ENCODE measurements around the gene RAI14.

Gene RAI14

DNA sequence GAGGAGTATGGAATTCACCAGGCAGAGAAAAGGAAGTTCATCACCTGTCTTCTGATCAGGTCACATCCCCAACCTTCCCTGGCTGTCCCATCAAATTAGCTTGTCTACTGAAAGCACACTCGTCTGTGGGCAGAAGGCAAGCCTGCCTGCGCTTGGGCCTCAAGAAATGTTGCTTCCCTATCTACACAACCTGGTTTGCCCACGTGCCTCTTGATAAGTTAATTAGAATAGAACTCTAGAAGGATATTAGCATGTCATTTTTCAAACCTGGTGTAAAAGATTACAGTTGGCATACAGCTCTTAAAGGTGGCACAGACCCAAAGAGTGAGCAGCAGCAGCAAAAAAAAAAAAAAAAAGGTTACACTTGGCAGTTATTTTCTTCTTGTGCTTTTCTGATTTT lies 188.0 kb downstream of the RAI14 start:
- no peak overlapping the region for H3K4me3 ChIP-seq (ENCODE audit: low read depth, low read length)
- DNase-seq (ENCODE audit: low read depth), result no peak
- TF ChIP-seq, protein P1, sequence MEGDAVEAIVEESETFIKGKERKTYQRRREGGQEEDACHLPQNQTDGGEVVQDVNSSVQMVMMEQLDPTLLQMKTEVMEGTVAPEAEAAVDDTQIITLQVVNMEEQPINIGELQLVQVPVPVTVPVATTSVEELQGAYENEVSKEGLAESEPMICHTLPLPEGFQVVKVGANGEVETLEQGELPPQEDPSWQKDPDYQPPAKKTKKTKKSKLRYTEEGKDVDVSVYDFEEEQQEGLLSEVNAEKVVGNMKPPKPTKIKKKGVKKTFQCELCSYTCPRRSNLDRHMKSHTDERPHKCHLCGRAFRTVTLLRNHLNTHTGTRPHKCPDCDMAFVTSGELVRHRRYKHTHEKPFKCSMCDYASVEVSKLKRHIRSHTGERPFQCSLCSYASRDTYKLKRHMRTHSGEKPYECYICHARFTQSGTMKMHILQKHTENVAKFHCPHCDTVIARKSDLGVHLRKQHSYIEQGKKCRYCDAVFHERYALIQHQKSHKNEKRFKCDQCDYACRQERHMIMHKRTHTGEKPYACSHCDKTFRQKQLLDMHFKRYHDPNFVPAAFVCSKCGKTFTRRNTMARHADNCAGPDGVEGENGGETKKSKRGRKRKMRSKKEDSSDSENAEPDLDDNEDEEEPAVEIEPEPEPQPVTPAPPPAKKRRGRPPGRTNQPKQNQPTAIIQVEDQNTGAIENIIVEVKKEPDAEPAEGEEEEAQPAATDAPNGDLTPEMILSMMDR (IDR thresholded peaks at IDR 0.05; ENCODE audit: insufficient read depth, low read depth, low read length, missing control alignments), result no peak

DNA sequence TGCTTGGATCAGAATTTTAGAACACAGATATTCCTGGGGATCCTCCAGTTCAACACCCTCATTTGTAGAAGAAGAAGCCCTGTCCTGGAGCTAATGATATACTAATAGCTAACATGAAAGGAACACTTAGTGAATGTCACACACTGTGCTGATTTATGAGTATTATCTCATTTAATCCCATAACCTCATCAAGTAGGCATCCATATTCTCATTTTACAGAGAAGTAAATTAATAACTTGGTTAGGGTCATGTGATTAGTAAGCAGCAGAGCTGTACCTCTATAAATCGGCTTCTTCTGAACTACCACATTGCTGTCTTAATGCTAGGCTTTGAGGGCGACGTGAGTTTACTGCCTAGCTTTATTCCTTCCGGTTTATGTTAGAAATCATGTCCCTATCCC lies 188.9 kb downstream of the RAI14 start:
- H3K4me3 ChIP-seq (ENCODE audit: low read depth, low read length), result no peak overlapping the region
- no peak for DNase-seq (ENCODE audit: low read depth)
- TF ChIP-seq, protein P1 (IDR thresholded peaks at IDR 0.05; ENCODE audit: insufficient read depth, low read depth, low read length, missing control alignments), result no peak

DNA sequence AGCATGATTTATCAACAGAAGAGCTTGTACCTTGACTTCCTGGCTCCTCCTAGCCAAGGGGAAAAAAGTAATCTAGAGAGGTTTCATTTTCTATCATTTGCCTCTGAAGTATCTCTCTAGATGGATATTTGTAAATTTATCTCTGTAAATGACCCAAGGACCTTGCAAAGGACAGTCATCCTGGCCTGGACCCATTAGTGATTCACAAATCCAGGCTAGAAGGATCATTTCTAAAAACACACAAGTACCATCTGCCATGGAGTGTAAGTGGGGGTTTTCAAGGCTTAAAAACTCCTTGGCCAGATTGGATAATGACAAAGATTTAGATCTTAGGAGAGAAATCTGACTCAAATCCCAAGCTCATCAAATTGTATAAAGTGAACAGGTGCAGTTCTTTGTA lies 190.9 kb downstream of the RAI14 start:
- H3K4me3 ChIP-seq (ENCODE audit: low read depth, low read length), result no peak overlapping the region
- DNase-seq (ENCODE audit: low read depth), result peak; percentile 15
- TF ChIP-seq, protein P1 (IDR thresholded peaks at IDR 0.05; ENCODE audit: insufficient read depth, low read depth, low read length, missing control alignments), result no peak

DNA sequence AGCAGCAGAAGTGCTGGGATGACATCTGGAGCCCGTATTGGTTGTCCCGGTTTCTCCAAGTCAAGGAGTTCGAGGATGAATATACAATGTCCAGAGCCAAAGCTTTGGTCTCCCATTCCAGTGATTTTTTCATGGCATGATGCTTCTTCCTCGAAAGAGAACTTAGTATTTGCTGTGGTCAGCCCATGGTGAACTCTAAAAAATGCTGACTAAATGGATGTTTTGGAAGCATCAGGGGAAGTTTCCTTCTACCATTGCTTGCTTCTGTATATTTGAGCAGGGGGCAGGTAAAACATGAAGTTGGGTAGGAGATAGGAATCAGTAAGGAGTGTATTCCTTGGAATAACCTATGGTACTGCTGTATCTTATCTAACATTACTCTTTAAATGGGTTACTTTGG lies 191.4 kb downstream of the RAI14 start:
- H3K4me3 ChIP-seq (ENCODE audit: low read depth, low read length), result no peak overlapping the region
- TF ChIP-seq, protein P1 (IDR thresholded peaks at IDR 0.05; ENCODE audit: insufficient read depth, low read depth, low read length, missing control alignments), result no peak
- no peak for DNase-seq (ENCODE audit: low read depth)

DNA sequence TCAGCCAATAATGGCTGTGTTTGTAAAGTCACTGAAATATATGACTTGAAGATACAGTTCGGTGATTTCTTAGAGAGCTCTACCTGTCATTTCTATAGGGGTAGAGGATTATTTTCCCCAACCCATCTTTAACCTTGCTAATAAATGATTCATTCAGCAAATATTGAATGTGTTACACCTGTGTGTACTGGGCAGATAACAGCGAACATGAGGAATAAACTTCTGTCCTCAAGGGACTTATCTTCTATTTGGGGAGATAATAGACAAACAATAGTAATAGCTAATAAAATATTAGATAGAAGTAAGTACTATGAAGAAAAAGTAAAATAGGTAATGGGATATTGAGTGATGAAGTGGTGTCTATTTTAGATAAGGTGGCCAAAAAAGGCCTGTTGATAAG lies 192.1 kb downstream of the RAI14 start:
- DNase-seq (ENCODE audit: low read depth), result no peak
- H3K4me3 ChIP-seq (ENCODE audit: low read depth, low read length), result no peak overlapping the region
- TF ChIP-seq, protein P1 (IDR thresholded peaks at IDR 0.05; ENCODE audit: insufficient read depth, low read depth, low read length, missing control alignments), result no peak

DNA sequence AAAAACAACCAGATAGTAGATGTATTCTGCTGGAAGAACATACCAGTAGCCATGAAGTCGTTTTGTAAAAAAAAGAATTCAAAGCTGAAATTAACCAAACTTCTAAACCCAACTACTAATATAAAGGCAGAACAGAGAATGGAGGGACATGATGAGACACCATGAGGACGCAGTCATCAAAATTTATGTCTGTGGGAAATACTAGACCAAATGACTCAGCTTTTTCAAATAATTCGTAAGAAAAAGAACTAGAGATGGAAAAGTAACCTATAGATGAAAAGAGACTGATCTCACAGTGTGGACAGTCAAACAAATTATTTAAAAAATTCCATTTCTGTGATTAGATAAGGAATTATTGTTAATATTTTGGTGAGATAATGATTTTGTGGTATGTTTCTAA lies 193.1 kb downstream of the RAI14 start:
- DNase-seq (ENCODE audit: low read depth), result no peak
- TF ChIP-seq, protein P1 (IDR thresholded peaks at IDR 0.05; ENCODE audit: insufficient read depth, low read depth, low read length, missing control alignments), result no peak
- no peak overlapping the region for H3K4me3 ChIP-seq (ENCODE audit: low read depth, low read length)

DNA sequence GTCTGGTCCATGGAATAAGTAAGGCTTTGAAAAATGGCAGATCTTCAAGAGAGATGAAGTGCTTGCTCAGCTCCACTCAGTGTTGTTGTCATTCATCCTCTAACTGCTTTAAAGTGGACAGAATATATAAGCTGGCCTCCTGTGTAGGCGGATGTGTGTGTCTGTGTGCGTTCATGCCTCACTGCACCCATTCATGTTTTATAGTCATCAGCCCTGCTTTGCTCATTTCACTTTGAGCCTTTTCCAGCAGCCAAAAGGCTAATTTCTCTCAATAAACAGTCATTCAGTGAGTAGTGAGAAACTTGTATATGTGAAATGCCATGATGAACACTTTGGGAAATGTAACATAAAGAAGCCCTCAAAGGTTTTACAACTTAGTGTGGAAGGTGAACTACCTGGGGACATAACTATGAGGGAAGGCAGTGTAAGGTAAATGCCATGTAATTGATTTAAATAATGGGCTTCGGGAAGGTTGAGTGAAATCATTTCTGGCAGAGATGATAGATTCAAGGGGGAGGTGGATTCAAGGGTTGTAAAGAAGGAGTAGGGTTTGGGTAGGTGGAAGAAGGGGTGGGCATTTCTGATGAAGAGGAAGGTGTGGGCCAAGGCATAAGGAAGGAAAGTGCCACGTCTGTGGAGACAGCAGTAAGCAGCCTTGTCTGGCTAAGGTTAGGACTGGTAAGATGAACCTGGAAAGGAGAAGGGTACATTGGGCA lies 198.5 kb downstream of the RAI14 start:
- TF ChIP-seq, protein P1 (IDR thresholded peaks at IDR 0.05; ENCODE audit: insufficient read depth, low read depth, low read length, missing control alignments), result no peak
- no peak overlapping the region for H3K4me3 ChIP-seq (ENCODE audit: low read depth, low read length)
- peak; percentile 82 for DNase-seq (ENCODE audit: low read depth)

All from GM12865 (cell line).